NK-92 (cell line): Measurements from ENCODE around the gene ARNT2.

Experiments
- DNase-seq: peaks from one replicate; lab custom pipeline; 2025; ENCODE audit not compliant: unreplicated experiment; lab: John Stamatoyannopoulos, UW

The ARNT2 gene

DNA sequence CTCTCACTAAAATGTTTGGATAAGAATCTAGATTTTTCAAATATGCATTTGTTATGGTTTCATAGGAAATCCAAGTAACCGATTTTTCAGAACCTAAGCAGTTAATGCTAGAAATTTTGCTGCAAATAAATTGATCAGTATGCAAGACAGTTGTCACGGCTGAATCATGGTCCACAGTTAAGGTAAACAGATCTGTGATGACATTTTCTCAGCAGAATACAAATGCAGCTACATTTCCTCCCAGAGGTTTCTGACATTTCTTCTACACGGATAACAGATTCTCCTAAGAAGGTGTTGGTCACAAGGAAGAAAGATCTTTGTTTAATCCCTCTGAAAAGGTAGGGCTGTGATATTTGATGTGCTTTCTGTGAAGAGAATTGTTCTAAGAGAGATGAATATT lies 36.9 kb downstream of the ARNT2 start:
- no peak for DNase-seq

DNA sequence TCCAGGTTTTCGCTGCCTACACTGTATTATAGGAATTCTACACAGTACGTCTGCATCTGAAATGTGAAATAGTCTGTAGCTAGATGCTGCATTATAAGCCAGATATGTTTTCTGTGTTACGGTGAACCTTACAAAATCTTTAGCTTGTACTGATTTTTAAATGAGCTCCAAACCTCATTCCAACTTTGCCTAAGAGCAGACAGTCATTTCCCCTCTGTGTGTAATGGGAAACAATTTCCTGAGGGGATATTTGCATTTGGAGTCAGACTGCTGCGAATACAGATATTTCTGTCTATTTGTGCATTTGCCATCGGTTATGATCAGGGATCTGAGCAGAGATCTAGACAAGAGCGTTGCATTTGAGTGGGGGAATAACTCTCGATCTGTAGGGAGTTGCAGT lies 37.5 kb downstream of the ARNT2 start:
- no peak for DNase-seq

GRCh38 chr15:80442728-80443403 lies 38.7 kb downstream of the ARNT2 start:
- DNase-seq = no peak

- no peak for DNase-seq
These were observed 40.6 kb downstream of the ARNT2 start for GRCh38 chr15:80444680-80445251.

DNA sequence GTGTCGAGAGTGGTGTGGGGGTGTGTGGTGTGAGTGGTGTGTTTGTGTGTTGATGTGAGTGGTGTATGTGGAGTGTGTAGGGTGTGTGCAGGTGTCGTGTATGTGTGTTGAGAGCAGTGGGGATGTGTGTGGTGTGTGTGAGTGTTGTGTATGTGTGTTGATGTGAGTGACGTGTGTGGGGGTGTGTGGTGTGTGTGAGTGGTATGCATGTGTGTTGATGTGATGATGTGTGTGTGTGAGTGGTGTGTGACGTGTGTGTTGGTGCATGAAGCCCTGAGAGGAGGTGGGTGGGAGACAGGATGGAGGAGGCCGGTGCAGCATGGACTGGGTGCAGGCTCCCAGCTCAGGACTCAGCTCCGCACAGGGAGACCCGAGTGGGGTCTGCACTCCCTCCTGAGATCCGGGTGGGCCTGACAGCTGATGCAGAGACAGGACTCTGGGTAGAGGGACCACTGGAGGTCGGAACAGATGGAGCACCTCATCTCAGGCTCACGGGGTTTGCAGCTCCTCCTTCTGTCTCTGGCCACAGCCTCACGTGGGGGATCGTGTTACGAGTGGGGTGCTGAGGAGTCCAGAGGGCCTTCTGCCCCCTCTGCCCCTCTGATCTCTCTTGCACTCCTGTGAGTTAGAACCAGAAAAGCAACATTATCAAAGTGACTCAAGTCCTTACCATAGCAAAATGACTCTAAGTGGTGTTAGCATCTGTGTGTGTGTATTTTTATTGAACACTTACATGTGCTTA lies 41.3 kb downstream of the ARNT2 start:
- no peak for DNase-seq

- DNase-seq = no peak
These were observed 42.9 kb downstream of the ARNT2 start for GRCh38 chr15:80447077-80447476.

DNA sequence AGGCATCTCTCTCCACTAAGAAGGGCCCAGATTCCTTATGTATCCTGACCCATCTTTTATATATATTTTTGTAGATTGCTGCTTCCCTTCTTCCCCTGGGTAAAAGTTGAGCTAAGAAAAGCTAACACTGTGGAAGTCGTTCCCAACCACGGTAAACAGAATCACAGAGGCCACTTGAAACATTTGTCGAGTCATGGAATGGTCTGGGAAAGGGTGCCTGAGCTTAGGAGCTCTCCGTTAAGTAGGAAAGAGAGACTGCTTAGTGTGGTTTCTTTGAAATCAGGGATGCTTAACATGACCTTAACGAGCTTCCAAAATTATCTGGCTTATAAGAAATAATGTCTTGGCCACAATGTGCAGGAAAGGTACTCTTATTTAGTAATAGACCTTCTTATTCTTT lies 45.6 kb downstream of the ARNT2 start:
- no peak for DNase-seq

DNA sequence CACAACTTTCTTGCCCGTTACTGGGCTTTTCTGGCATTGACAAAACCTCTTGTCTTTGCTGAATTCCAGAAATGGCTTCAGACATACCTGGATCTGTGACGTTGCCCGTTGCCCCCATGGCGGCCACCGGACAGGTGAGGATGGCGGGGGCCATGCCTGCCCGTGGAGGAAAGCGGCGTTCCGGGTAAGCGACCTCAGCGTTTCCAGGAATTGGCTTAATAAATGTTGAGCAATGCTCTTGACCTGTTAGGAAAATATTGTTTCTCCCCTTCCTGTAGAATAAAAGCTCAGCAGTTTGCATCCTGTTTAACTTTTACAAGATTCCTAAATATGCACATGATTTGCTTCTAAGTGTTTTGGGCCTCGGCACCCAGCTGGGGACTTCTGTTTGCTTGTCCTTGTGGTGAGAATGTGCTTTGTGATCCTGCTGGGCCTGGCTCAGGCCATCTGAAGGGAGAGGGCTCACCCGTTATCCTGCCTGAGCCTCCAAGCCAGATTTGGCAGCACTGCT lies 46.7 kb downstream of the ARNT2 start:
- no peak for DNase-seq

DNA sequence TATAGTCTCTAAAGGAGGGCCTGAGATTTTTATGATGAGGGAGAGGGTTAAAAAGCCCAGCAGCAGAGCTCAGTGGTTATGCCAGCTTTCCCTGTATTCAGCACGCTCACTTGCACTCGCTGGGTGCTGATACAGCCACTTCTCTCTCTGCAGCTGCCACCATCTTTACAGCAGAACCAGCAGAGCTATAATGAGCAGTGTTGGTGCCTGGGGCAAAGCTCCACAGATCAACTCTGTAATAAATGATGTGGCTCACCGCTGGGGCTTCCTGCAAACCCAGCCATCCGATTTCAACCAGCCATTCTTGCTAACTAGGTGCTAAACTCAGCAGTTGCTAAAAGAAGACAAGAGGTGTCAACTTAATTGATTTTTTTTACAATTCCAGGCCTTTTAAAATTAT lies 48.0 kb downstream of the ARNT2 start:
- no peak for DNase-seq

GRCh38 chr15:80455051-80455648 lies 51.0 kb downstream of the ARNT2 start:
- DNase-seq = no peak

DNA sequence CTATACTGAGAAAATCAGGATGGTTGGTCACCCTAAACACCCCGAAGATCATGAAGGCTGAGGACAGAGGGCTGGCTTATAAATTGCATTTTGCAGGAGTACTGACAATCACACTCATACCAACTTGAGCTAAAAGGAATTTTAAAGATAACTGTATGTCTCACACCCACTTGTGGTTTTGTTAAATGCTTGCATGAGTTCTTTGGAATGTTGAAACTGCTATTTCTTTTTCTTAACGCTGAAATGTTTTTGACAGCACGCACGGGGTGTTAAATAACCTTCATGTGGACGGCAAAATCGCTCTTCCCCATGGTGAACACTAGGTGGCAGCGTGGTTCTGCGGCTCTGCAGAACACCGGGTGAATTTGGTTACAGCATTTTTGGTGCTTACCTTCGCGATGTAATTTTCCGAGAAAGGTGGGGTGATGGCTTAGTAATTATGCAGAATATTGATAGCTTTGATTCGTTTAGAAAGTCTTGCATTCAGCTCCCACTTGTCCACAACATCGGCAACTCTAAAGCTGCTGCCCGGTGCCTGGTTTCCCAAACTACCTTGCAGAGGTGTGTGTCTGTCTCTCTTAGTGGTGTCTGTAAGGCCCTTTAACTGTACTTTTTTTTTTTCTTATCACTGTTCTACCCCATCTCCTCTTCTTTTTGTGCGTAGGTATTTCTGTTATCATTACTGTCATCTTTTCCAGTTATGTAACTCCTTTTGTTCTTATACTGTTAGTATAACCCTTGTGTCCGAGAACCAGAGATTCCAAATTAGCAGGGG lies 51.7 kb downstream of the ARNT2 start:
- DNase-seq = no peak

GRCh38 chr15:80456517-80457492 lies 52.6 kb downstream of the ARNT2 start:
- no peak for DNase-seq

DNA sequence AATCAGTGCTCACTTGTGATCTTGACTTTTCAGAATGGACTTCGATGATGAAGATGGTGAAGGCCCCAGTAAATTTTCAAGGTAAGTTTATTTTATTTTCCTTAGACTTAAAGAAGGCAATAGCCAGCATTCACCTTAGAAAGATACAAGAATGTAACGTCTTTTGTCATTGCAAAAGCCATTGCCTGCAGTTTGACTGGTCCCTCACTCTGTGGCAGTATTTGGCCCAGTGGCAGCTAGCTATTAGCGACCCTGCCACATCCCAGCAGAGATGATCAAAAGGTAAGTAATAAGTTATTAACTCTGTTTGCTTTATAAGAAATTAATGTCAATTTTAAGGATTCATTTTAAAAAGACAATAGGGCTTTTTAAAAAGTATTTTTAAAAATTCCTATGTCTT lies 53.7 kb downstream of the ARNT2 start:
- DNase-seq = no peak

GRCh38 chr15:80458580-80458979 lies 54.4 kb downstream of the ARNT2 start:
- no peak for DNase-seq

DNA sequence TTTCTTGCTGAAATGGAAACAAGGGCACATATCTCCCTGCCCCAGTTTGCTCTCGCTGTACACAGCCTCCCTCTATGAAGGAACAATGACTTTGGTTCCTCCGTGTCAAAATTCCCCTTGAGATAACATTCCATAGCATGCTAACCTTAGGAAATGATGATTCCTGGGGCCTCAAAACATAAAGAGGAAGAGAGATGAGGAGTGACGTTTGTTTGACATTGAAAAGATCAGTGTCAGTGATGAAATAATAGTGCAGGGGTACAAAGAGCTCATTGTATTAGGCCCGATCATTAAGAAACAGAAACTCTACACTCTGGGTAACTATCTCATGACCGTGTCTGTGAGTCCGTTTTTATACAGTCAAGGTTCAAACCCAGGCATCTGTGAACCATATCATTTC lies 55.2 kb downstream of the ARNT2 start:
- DNase-seq = no peak

DNA sequence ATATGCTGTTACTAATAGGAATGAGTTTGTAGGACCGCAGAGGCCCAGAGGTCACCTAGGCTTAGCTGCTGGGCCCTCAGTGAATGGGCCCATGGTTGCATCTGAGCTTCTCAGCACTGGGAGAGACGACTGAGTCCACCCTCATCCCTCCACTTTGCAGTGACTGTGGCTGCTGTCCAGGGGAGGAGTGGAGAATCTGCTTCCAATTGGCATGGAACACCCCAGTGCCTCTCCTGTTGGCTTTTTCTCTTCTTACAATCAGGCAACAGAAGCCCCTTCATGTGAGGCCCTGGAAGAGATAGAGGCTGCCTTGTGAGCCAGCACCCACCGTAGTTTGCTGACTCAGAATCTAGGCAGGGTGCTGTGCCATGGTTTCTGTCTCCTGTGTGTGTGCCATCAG lies 55.6 kb downstream of the ARNT2 start:
- DNase-seq = no peak

GRCh38 chr15:80461356-80462095 lies 57.3 kb downstream of the ARNT2 start:
- DNase-seq = no peak

- no peak for DNase-seq
These were observed 57.9 kb downstream of the ARNT2 start for GRCh38 chr15:80462111-80462510.

GRCh38 chr15:80462836-80463512 lies 58.8 kb downstream of the ARNT2 start:
- no peak for DNase-seq
